Dendritic cell treated with granulocyte-macrophage colony-stimulating factor and Interleukin-4, amounts not matched to agents 40 ng/mL and 50 ng/mL, for 4 days (primary cell): ENCODE data around the gene FEN1.

Source experiments
- H3K27ac Mint-ChIP-seq: one replicate; pipeline ENCODE4 v1.8.0; 2022; ENCODE audit warnings: mild to moderate bottlenecking, mixed read lengths
- H3K27me3 Mint-ChIP-seq: one replicate; pipeline ENCODE4 v1.8.0; 2022; ENCODE audit warnings: mild to moderate bottlenecking, mixed read lengths
- H3K36me3 Mint-ChIP-seq: one replicate; pipeline ENCODE4 v1.8.0; 2022; ENCODE audit warnings: low read depth, mixed read lengths
- H3K4me1 Mint-ChIP-seq: one replicate; pipeline ENCODE4 v1.8.0; 2022; ENCODE audit warnings: low read depth, mixed read lengths
- H3K4me3 Mint-ChIP-seq: one replicate; pipeline ENCODE4 v1.8.0; 2022; ENCODE audit warnings: mild to moderate bottlenecking, moderate library complexity, mixed read lengths
- H3K9me3 Mint-ChIP-seq: one replicate; pipeline ENCODE4 v1.8.0; 2022; ENCODE audit warnings: mixed read lengths
- intact Hi-C: fragments of 100-400 bp; cut with micrococcal nuclease; formaldehyde crosslinking; loops from one replicate; pipeline ENCODE4 v1.15.0; 2022

Gene FEN1

DNA sequence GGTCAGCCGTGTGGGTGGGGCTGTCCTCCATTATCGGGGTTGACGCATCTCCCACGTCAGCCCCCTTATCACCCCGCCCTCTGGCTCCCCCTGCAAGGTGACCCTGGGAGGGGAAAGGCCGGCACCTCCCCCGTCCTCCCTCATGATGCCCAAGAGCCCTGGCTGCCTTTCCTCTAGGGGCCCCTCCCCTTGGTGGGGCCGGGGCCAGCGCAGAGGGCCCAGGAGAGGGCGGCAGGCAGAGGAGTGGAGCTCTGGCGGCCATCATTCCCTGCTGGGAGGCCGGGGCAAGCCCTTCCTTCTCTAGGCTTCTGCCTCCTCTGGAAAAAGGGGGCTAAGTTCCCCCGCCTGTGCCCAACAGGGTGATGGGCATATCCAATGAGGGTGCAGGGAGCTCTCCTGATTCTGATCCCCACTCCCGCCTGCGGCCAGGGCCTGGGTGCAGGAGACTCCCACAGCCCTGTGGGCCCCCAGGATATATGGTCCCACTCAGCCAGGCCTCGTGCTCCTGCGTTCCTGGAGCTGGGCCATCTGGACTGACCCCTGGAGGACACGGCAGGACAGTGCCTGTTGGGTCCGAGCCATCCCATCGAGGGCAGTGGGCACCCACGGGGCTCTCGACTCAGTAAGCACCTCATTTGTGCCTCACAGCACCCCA lies 28.0 kb upstream of the FEN1 start:
- Mint-ChIP-seq H3K27ac (no peak overlapping the region), H3K27me3 (peaks cover 25% of the 10 kb centered on the region), H3K4me1 (no peaks in the 10 kb centered on the region), H3K4me3 (no peak overlapping the region), H3K9me3 (no peaks in the 10 kb centered on the region), H3K36me3 (no peaks in the 10 kb centered on the region)
- intact Hi-C loops = no loop called here

DNA sequence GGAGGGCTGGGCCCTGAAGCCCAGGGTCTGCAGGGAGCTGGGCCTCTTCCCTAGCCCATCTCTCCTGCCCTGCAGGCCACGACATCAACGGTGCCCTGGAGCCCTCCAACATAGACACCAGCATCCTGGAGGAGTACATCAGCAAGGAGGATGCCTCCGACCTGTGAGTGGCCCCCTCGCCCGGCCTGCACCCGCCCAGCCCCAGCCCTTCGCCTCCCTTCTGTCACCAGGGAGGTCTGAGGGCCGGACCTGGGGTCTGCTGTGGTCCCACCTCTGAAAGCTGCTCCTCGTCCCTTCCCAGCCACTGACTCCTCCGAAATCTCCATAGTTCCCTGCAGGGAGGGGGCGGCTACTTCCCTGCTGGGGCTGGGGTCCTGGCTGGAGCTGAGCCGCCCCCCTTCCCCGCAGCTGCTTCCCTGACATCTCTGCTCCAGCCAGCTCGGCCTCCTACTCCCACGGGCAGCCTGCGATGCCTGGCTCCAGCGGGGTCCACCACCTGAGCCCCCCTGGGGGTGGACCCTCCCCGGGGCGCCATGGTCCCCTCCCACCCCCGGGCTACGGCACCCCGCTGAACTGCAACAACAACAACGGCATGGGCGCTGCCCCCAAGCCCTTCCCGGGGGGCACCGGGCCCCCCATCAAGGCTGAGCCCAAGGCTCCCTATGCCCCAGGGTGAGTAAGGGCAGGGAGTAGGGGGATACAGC lies 27.0 kb upstream of the FEN1 start:
- Mint-ChIP-seq H3K27me3 (peaks cover 20% of the 10 kb centered on the region), H3K4me1 (no peaks in the 10 kb centered on the region), H3K4me3 (no peak overlapping the region), H3K36me3 (no peaks in the 10 kb centered on the region), H3K9me3 (no peaks in the 10 kb centered on the region), H3K27ac (no peak overlapping the region)
- intact Hi-C loops = no loop called here

DNA sequence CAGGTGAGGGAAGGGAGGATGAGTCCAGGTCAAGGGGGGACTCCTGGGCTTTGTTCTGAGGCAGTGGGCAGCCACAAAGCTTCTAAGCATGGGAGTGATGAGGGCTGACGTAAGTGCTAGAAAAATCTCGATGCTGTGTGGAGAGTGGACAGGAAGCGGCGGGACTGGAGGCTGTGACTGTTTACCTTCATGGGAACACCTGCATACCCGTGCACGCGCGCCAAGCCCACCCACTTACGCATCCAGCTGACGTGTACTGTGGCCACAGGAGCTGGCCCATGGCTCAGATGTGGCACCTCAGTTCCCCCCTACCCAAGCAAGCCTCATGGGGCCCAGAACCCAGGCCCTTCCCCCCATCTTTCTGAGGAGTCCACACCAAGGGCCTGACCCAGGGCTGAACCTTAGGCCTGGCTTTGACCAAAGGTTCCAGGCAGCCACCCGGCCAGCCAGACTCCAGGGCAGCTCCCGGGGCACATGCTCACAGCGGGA lies 26.3 kb upstream of the FEN1 start:
- no peak overlapping the region for H3K4me3 Mint-ChIP-seq
- H3K36me3 Mint-ChIP-seq = no peaks in the 10 kb centered on the region

DNA sequence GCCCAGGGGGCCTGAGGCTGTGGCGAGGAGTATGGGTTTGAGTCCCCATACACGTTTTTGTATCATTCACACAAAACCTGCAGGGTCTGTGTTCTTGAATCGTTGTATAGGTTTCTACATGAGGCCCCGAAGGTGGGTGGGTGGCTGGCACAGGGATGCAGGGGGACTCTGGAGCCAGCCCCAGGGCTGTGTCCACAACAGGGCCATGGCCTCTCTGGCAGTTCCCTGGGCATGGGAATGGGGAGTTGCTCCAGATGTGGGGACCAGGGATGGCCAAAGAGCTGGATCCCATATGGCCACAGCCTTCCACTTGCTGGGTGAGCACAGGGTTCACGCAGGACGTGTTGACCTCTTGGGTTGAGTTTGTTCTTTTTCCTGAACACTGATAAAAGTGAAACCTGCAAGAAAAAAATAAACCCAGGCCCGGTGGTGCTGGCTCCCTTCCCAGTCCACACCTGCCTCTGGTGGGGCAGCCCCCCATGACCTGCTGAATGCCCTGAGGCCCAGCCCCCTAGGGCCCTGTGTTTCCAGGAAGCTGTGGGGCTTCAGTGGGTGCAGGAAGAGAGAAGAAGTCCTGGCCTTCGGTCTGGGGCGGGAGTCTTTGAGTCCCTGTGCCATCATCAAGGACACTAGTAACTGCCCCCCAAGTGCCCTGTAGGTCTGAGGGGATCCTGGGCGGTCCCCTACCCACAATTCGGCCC lies 24.2 kb upstream of the FEN1 start:
- Mint-ChIP-seq H3K4me1 (peaks cover 24% of the 10 kb centered on the region), H3K4me3 (no peak overlapping the region), H3K9me3 (no peaks in the 10 kb centered on the region), H3K27ac (peak overlapping the region; percentile 37), H3K36me3 (no peaks in the 10 kb centered on the region), H3K27me3 (peaks cover 7% of the 10 kb centered on the region)
- intact Hi-C loops = no loop called here

More for the DNA sequence above, 26.3 kb upstream of the FEN1 start:
- H3K9me3 Mint-ChIP-seq = no peaks in the 10 kb centered on the region
- intact Hi-C loops = no loop called here
- peaks cover 6% of the 10 kb centered on the region for H3K4me1 Mint-ChIP-seq
- no peak overlapping the region for H3K27ac Mint-ChIP-seq
- H3K27me3 Mint-ChIP-seq = peaks cover 20% of the 10 kb centered on the region

DNA sequence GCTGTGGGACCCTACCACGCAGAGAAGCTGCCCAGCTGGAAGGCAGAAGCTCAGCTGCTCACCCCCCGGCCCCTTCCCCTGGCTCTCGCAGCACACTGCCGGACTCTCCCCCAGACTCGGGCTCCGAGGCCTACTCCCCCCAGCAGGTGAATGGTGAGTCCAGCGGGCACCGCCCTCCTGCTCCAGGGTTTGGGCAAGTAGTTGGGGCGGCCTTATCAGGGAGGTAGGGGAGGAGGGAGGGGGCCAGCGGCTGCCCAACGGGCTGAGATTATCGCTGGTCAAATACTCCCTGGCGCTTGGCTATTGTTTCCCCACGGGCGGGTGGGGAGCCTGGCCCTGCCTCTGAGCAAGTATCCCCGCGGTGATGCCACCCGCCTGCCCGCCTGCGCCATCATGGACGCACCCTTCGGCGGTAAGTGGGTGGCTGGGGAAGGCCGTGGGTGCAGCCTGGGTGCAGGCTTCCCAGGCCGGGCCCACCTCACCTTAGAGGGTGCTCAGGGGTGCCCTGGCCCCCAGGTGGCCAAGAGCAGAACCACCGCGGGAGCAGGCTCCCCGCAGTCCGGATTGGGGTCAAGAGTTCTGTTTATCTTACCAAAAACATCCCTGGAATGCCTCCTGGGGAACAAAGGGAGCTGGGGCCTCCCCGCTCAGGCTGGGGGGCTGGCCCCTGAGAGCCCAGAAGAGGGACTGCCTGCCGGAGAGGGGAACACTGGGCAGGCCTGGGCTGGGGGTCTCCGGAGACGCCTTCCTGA lies 23.4 kb upstream of the FEN1 start:
- Mint-ChIP-seq H3K9me3 (no peaks in the 10 kb centered on the region), H3K36me3 (no peaks in the 10 kb centered on the region), H3K4me3 (no peak overlapping the region), H3K4me1 (peaks cover 24% of the 10 kb centered on the region), H3K27ac (no peak overlapping the region), H3K27me3 (peaks cover 3% of the 10 kb centered on the region)
- intact Hi-C loops = no loop called here

GRCh38 chr11:61769946-61770683 lies 22.6 kb upstream of the FEN1 start:
- no peaks in the 10 kb centered on the region for H3K36me3 Mint-ChIP-seq
- peaks cover 24% of the 10 kb centered on the region for H3K4me1 Mint-ChIP-seq
- H3K27me3 Mint-ChIP-seq = peaks cover 7% of the 10 kb centered on the region
- intact Hi-C loops = no loop called here
- H3K27ac Mint-ChIP-seq = no peak overlapping the region
- H3K9me3 Mint-ChIP-seq = no peaks in the 10 kb centered on the region
- H3K4me3 Mint-ChIP-seq = no peak overlapping the region

DNA sequence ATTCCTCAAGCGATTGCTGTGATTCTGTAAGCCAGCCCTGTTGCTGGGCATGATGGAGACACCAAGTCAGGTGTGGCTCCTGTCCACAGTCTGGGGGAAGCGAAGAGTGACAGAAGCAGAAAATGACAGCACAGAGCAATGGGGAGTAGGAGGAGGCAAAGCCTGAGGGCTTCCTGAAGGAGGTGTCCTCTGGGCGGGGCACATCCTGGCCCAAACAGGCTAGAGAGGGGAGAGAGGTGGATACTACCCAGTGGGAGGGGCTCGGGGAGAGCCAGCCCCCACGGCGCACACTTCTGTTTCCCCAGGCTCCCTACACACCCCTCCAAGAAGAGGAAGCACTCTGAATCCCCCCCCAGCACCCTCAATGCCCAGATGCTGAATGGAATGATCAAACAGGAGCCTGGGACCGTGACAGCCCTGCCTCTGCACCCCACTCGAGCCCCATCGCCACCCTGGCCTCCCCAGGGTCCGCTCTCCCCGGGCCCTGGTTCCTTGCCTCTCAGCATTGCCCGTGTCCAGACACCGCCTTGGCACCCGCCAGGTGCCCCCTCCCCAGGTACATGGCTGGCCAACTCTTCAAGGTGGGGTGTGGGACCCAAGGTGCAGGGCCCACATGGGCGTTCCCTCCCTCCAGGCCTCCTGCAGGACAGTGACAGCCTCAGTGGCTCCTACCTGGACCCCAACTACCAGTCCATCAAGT lies 21.4 kb upstream of the FEN1 start:
- Mint-ChIP-seq H3K36me3 (no peaks in the 10 kb centered on the region), H3K27ac (peak overlapping the region; percentile 28), H3K4me1 (peaks cover 33% of the 10 kb centered on the region), H3K9me3 (no peaks in the 10 kb centered on the region), H3K4me3 (no peak overlapping the region), H3K27me3 (peaks cover 10% of the 10 kb centered on the region)
- intact Hi-C loops = no loop called here

- Mint-ChIP-seq H3K9me3 (no peaks in the 10 kb centered on the region), H3K27ac (peak overlapping the region; percentile 28), H3K4me1 (peaks cover 40% of the 10 kb centered on the region), H3K36me3 (no peaks in the 10 kb centered on the region), H3K27me3 (peaks cover 16% of the 10 kb centered on the region), H3K4me3 (no peak overlapping the region)
- intact Hi-C loops = no loop called here
Observed at GRCh38 chr11:61771985-61772455, 20.7 kb upstream of the FEN1 start.

DNA sequence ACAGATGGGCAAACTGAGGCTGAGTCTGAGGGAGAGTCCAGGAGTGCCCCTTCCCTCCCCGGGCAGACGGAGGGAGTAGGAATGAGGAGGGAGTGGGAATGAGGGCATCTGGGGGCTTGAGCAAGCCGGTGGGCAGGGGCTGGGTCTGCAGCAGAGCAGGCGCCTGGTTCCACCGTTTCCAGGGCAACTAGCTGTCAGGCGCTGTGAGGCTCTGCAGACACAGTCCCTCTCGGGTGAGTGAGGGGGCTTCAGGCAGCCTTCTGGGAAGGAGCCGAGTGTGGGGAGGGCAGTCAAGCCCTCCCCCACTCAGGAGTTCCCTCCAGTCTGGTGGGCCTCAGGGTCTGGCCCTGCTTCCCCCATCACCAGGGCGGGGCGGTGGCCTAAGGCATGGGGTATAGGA lies 19.4 kb upstream of the FEN1 start:
- H3K4me3 Mint-ChIP-seq = no peak overlapping the region
- H3K4me1 Mint-ChIP-seq = peaks cover 50% of the 10 kb centered on the region
- intact Hi-C loops = no loop called here
- H3K27ac Mint-ChIP-seq = no peak overlapping the region
- H3K27me3 Mint-ChIP-seq = peaks cover 28% of the 10 kb centered on the region
- H3K36me3 Mint-ChIP-seq = no peaks in the 10 kb centered on the region
- no peaks in the 10 kb centered on the region for H3K9me3 Mint-ChIP-seq

GRCh38 chr11:61773809-61774208 lies 18.9 kb upstream of the FEN1 start:
- no peak overlapping the region for H3K27ac Mint-ChIP-seq
- no peaks in the 10 kb centered on the region for H3K9me3 Mint-ChIP-seq
- H3K4me3 Mint-ChIP-seq = no peak overlapping the region
- no peaks in the 10 kb centered on the region for H3K36me3 Mint-ChIP-seq
- H3K27me3 Mint-ChIP-seq = peaks cover 33% of the 10 kb centered on the region
- intact Hi-C loops = no loop called here
- H3K4me1 Mint-ChIP-seq = peaks cover 50% of the 10 kb centered on the region

DNA sequence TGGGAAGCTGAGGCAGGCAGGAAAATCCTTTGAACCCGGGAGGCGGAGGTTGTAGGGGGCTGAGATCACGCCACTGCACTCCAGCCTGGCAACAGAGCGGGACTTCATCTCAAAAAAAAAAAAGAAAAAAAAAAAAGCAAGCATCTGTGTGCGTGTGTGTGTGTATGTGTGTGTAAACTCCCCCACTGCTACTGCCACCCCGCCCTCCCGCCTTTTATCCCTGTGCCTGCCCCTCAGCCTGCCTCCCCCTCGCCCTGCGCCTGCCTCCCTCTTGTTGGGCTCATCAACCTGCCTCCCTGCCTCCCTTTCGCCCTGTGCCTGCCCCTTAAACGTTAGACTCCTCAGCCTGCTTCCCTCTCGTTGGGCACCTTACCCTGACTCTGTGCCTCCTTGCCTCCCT lies 18.3 kb upstream of the FEN1 start:
- intact Hi-C loops = no loop called here
- Mint-ChIP-seq H3K4me3 (no peak overlapping the region), H3K9me3 (no peaks in the 10 kb centered on the region), H3K27me3 (peaks cover 34% of the 10 kb centered on the region), H3K4me1 (peaks cover 50% of the 10 kb centered on the region), H3K27ac (peak overlapping the region; percentile 33), H3K36me3 (no peaks in the 10 kb centered on the region)

DNA sequence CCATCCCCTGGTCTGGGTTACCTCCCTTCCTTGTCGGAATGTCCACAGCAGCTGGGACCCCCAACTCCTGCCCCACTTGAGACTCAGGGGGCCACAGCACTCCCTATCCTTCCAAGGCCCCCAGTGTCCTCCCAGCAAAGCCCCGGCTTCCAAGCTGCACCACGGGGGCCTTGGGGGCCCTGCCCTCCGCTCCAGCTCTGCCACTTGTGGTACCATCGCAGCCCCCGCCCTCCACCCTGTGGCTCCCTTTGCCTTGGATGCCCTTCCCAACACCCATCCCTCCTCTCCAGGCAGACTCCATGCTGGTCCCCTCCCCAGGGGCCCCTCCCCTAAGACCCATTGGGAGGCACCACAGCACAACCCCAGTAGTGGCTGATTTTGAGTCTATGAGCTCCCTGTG lies 17.6 kb upstream of the FEN1 start:
- intact Hi-C loops = no loop called here
- Mint-ChIP-seq H3K4me1 (peaks cover 50% of the 10 kb centered on the region), H3K9me3 (no peaks in the 10 kb centered on the region), H3K27me3 (peaks cover 36% of the 10 kb centered on the region), H3K27ac (peak overlapping the region; percentile 33), H3K36me3 (no peaks in the 10 kb centered on the region), H3K4me3 (no peak overlapping the region)
